CD4-positive, alpha-beta T cell (primary cell): ENCODE data around the gene DTX3. TPM values are rescaled to one million over a fixed set of nuclear protein-coding genes. Genes with fewer than 3 reads are reported as not detected.

Experiments
- ATAC-seq: fragments of 200-7000 bp; cut with Tn5 transposase; one replicate; pipeline ENCODE4 v1.10.0; 2022; ENCODE audit warnings: mild to moderate bottlenecking; ENCODE audit not compliant: poor library complexity
- CTCF ChIA-PET: fragments of 350-600 bp; sonication (Branson Sonifier 250); formaldehyde crosslinking; loops from one replicate; lab custom pipeline; 2021; ENCODE audit warnings: antibody characterized with exemption, inconsistent platforms; lab: Charles Lee
- POLR2A ChIA-PET: fragments of 350-600 bp; sonication (Branson Sonifier 250); formaldehyde crosslinking; loops from one replicate; lab custom pipeline; 2021; ENCODE audit warnings: antibody characterized with exemption, inconsistent platforms; lab: Charles Lee
- DNase-seq, 14 experiments: peaks; one replicate each; pipeline ENCODE4 v3.0.0-alpha.2; 2013 to 2020; ENCODE audit warnings: mixed read lengths in 2 of 14
- H3K27ac ChIP-seq, 2 donors: one replicate each; pipeline versions ENCODE4 v1.5.1 to v1.7.0; 2013; ENCODE audit warnings: low read length in 2 of 2, low read depth in 1 of 2, mild to moderate bottlenecking in 1 of 2
- H3K27me3 ChIP-seq, 2 experiments: 1 replicate in 1 of 2; 2 replicates in 1 of 2; pipeline versions ENCODE4 v1.6.1 to v1.7.0; 2013; ENCODE audit warnings: low read length in 2 of 2, control low read depth in 1 of 2, mild to moderate bottlenecking in 1 of 2, moderate library complexity in 1 of 2; ENCODE audit not compliant: insufficient read depth in 2 of 2, control insufficient read depth in 1 of 2
- H3K36me3 ChIP-seq: one replicate; pipeline ENCODE4 v1.6.1; 2013; ENCODE audit warnings: low read length, control low read depth; ENCODE audit not compliant: insufficient read depth
- H3K4me1 ChIP-seq: one replicate; pipeline ENCODE4 v1.6.1; 2013; ENCODE audit warnings: low read length, control low read depth; ENCODE audit not compliant: insufficient read depth
- H3K4me3 ChIP-seq: one replicate; pipeline ENCODE4 v1.5.1; 2013; ENCODE audit warnings: mild to moderate bottlenecking, low read length, moderate library complexity
- H3K9me3 ChIP-seq, 2 experiments: 1 replicate in 1 of 2; 2 replicates in 1 of 2; pipeline versions ENCODE4 v1.6.1 to v1.7.0; 2013; ENCODE audit warnings: low read length in 2 of 2, mild to moderate bottlenecking in 2 of 2, control low read depth in 1 of 2, moderate library complexity in 1 of 2; ENCODE audit not compliant: control insufficient read depth in 1 of 2, insufficient read depth in 1 of 2
- H3K27ac Mint-ChIP-seq: one replicate; pipeline ENCODE4 v1.8.0; 2020; ENCODE audit warnings: mixed read lengths
- H3K27me3 Mint-ChIP-seq: one replicate; pipeline ENCODE4 v1.8.0; 2021; ENCODE audit warnings: mixed read lengths
- H3K36me3 Mint-ChIP-seq: one replicate; pipeline ENCODE4 v1.8.0; 2021; ENCODE audit warnings: low read depth, mixed read lengths
- H3K4me1 Mint-ChIP-seq: one replicate; pipeline ENCODE4 v1.8.0; 2021; ENCODE audit warnings: low read depth, mixed read lengths
- H3K4me3 Mint-ChIP-seq: one replicate; pipeline ENCODE4 v1.8.0; 2020; ENCODE audit warnings: mild to moderate bottlenecking, mixed read lengths
- H3K9me3 Mint-ChIP-seq: one replicate; pipeline ENCODE4 v1.8.0; 2020; ENCODE audit warnings: mixed read lengths
- CTCF ChIP-seq: fragments of 200-600 bp; IDR thresholded peaks from one replicate; pipeline ENCODE4 v1.8.0; 2022; ENCODE audit warnings: antibody characterized with exemption, mild to moderate bottlenecking
- intact Hi-C, 2 experiments: fragments of 100-400 bp; cut with DNase I in 1 of 2; cut with micrococcal nuclease in 1 of 2; formaldehyde crosslinking; loops; one replicate each; pipeline versions ENCODE4 v1.15.1 to v1.9.0; 2023 to 2025; cut with DNase I, micrococcal nuclease
- total RNA-seq, 174 experiments: library from RNA in 2 of 174; stranded (reverse) in 2 of 174; gene quantifications; one replicate each; pipeline ENCODE4 v1.2.3 and lab custom pipeline; 2021 to 2026

DTX3 gene
- total RNA-seq, 2 experiments from 2014 or later, result 28.6 to 29.4 TPM

DNA sequence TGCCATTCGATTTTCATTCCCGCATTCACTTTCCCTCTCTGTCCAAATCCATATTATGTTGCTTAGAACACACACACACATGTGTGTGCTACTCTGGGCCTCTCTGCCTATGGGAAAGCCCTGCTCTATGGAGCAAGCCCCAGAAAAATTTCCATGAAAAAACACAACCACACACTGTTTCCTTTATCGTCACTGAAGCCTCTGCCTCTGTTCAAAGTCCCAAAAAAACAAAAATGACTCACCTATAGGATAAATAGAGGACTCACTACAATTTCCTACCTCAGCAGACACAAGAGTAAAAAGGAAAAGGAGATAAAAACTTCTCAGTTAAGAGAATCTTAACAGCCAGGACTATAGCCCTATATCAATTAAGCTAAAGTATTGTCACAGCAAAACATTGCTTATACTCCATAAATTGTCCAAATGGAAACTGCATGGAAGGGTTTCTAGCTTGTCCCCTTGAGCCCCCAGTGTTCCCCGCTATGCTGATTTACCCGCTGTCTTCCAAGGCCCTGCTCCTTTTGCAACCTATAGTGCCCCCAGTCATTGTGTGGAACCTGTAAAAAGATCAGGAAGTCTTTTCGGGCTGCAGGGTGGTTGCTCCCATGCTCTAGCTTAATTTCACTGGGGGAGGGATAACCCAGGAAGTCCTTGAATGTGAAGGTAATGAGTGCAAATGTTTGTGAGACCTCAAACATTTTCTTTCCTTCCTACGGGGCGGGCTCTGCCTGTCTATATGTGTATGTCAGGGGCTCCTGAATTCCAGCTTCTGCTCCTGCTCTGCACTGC, 24.8 kb upstream of the DTX3 start:
- intact Hi-C loops, result loop anchor here in 1 of 2 experiments (5.0 kb wide), 1 partner anchor 327 kb away; no protein-coding TSS in a partner anchor
- peaks cover 8% of the 10 kb centered on the region for H3K4me1 ChIP-seq
- no peaks in the 10 kb centered on the region for H3K27me3 ChIP-seq
- ChIA-PET CTCF (interaction anchor here (0.9 kb wide), 1 partner anchor 9 kb away, joined by 3 read pairs; no protein-coding TSS in a partner anchor), POLR2A (no interaction called here)
- Mint-ChIP-seq H3K4me1 (no peaks in the 10 kb centered on the region), H3K9me3 (no peaks in the 10 kb centered on the region), H3K27me3 (peaks cover 10% of the 10 kb centered on the region), H3K36me3 (no peaks in the 10 kb centered on the region), H3K27ac (no peak overlapping the region), H3K4me3 (no peak overlapping the region)
- TF ChIP-seq CTCF, result no peak
- no peaks in the 10 kb centered on the region for H3K36me3 ChIP-seq
- H3K9me3 ChIP-seq, result no peaks in the 10 kb centered on the region
- H3K4me3 ChIP-seq, result no peak overlapping the region
- ATAC-seq (no peak), DNase-seq (no peak)
- H3K27ac ChIP-seq, result no peak overlapping the region

- intact Hi-C loops, result loop anchor here in 1 of 2 experiments (5.0 kb wide), 1 partner anchor 327 kb away; no protein-coding TSS in a partner anchor
- Mint-ChIP-seq H3K27ac (no peak overlapping the region), H3K9me3 (no peaks in the 10 kb centered on the region), H3K27me3 (peaks cover 14% of the 10 kb centered on the region), H3K4me1 (no peaks in the 10 kb centered on the region), H3K36me3 (no peaks in the 10 kb centered on the region), H3K4me3 (no peak overlapping the region)
- no peak for ATAC-seq
- Histone ChIP-seq H3K4me1 (peaks cover 8% of the 10 kb centered on the region), H3K4me3 (no peak overlapping the region), H3K36me3 (no peaks in the 10 kb centered on the region), H3K27ac (no peak overlapping the region), H3K9me3 (no peaks in the 10 kb centered on the region), H3K27me3 (no peaks in the 10 kb centered on the region)
- no peak for DNase-seq
- POLR2A ChIA-PET, result no interaction called here
- TF ChIP-seq CTCF, result no peak
- CTCF ChIA-PET, result interaction anchor here (0.9 kb wide), 1 partner anchor 9 kb away, joined by 3 read pairs; no protein-coding TSS in a partner anchor
Measured at GRCh38 chr12:57580466-57580795, 24.2 kb upstream of the DTX3 start.

DNA sequence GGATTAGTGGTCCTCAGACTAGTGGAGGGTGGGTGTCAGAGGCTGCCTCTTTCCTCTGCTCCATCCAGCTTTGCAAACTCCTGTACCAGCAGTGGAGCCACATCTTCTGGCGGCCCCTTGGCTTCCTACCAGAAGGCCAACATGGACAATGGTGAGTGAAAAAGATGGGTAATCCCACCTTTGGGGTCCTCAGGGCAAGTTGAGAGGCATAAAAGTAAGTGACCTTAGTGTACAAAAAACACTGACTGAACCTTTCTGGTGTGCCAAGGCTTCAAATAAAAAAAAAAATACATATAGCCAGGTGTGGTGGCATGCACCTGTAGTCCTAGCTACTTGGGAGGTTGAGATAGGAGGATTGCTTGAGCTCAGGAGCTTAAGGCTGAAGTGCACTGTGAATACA, 22.8 kb upstream of the DTX3 start:
- Histone ChIP-seq H3K9me3 (no peaks in the 10 kb centered on the region), H3K27ac (no peak overlapping the region), H3K4me3 (no peak overlapping the region), H3K27me3 (peaks cover 0 to 6% of the 10 kb centered on the region in 2 experiments), H3K36me3 (no peaks in the 10 kb centered on the region), H3K4me1 (peaks cover 8% of the 10 kb centered on the region)
- ATAC-seq (no peak), DNase-seq (no peak)
- Mint-ChIP-seq H3K27me3 (peaks cover 15% of the 10 kb centered on the region), H3K4me3 (no peak overlapping the region), H3K36me3 (no peaks in the 10 kb centered on the region), H3K9me3 (no peaks in the 10 kb centered on the region), H3K4me1 (no peaks in the 10 kb centered on the region), H3K27ac (no peak overlapping the region)
- intact Hi-C loops, result loop anchor here (2.0 to 5.0 kb wide), 4 partner anchors 51 to 325 kb away; partner anchors contain the start of gene B4GALNT1 (in 1 of the 2)
- CTCF ChIA-PET, result interaction anchor here (2.2 to 3.2 kb wide), 2 partner anchors 38 to 52 kb away, joined by 34 to 36 read pairs; partner anchors contain the start of gene B4GALNT1
- no peak for TF ChIP-seq CTCF
- POLR2A ChIA-PET, result no interaction called here
